ENCODE measurements around the gene CSNK1E.

DNA sequence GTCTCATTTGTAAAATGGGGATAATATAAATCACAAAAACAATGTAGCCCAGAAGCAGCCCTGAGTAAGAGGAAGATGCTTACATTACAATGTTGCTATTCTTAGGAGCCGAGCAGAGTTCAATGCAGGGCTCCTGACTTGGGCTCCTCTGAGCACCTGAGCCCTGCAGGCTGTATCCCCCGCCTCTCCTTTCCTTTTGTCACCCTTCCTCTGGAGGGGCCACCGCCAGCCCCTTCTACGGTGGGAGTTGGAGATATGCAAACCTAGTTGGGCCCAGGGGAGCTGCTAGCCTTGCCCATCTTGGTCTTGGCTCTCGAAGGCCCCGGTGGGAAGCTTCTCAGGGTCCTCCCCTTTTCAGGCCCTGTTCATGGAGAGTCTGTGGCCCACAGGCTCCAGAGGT is 8.4 kb upstream of the CSNK1E start:
- TF ChIP-seq EZH2 (IDR thresholded peaks at IDR 0.05; ENCODE audit: insufficient read depth, poor library complexity, severe bottlenecking), result no peak
- TF ChIP-seq EZH2phosphoT487 (IDR thresholded peaks at IDR 0.05; ENCODE audit: insufficient read depth, low read depth), result no peak

Data from GM23248 (cell line).